ENCODE measurements around the gene GMDS.

GRCh38 chr6:1703091-1703855, 542.1 kb downstream of the GMDS start:
- TF ChIP-seq CTCF (IDR thresholded peaks at IDR 0.05; ENCODE audit: low read length) (no peak), EZH2phosphoT487 (IDR thresholded peaks at IDR 0.05; ENCODE audit: low read length) (no peak), EZH2 (optimal IDR thresholded peaks at IDR 0.05; ENCODE audit: low read depth, low read length) (no peak)
